IMR-90 (cell line): ENCODE results near the gene PDE4B. TPM values are rescaled to one million over a fixed set of nuclear protein-coding genes. Genes with fewer than 3 reads are reported as not detected.

Experiments
- ATAC-seq: fragments of 200-7000 bp; cut with Tn5 transposase; 2 replicates; pipeline ENCODE4 v1.9.1; 2020; ENCODE audit warnings: low read depth, mild to moderate bottlenecking, moderate library complexity
- BruUV-seq: library from RNA; stranded (reverse); fragments of 400-500 nt; replicated peaks from 2 replicates; lab custom pipeline; 2021; lab: Mats Ljungman, UMichigan
- CTCF ChIA-PET: fragments of 300-600 bp; formaldehyde crosslinking; extraction: SDS; loops from one replicate; lab custom pipeline; 2021; ENCODE audit warnings: antibody characterized with exemption; lab: Yijun Ruan, JAX
- POLR2A ChIA-PET: fragments of 300-600 bp; sonication (Branson Sonifier 250); formaldehyde crosslinking; loops from one replicate; lab custom pipeline; 2022; ENCODE audit warnings: antibody characterized with exemption; ENCODE audit not compliant: unreplicated experiment; lab: Charles Lee
- DNase-seq: peaks from one replicate; pipeline ENCODE4 v3.0.0; 2013
- H2AFZ ChIP-seq: replicated peaks from 2 replicates; pipeline ENCODE3; 2013; ENCODE audit warnings: low read length, mild to moderate bottlenecking; ENCODE audit not compliant: poor library complexity
- H2AK5ac ChIP-seq: 2 replicates; pipeline ENCODE4 v1.6.1; 2013; ENCODE audit warnings: low read depth, low read length, inconsistent platforms
- H2AK9ac ChIP-seq: replicated peaks from 2 replicates; pipeline ENCODE3; 2013; ENCODE audit warnings: mild to moderate bottlenecking, low read depth, low read length, moderate library complexity; ENCODE audit not compliant: poor library complexity
- H2BK120ac ChIP-seq: 2 replicates; pipeline ENCODE4 v1.6.1; 2013; ENCODE audit warnings: low read depth, low read length, inconsistent platforms
- H2BK15ac ChIP-seq: 3 replicates; pipeline ENCODE4 v1.6.1; 2013; ENCODE audit warnings: low read depth, low read length, inconsistent platforms
- H2BK20ac ChIP-seq: 2 replicates; pipeline ENCODE4 v1.6.1; 2013; ENCODE audit warnings: low read depth, mild to moderate bottlenecking, inconsistent platforms, low read length, moderate library complexity
- H2BK5ac ChIP-seq: 2 replicates; pipeline ENCODE4 v1.6.1; 2013; ENCODE audit warnings: mild to moderate bottlenecking, low read depth, low read length, inconsistent platforms; ENCODE audit not compliant: poor library complexity, severe bottlenecking
- H3K14ac ChIP-seq: replicated peaks from 2 replicates; pipeline ENCODE4 v1.6.1; 2013; ENCODE audit warnings: low read depth, low read length, inconsistent platforms
- H3K18ac ChIP-seq: 2 replicates; pipeline ENCODE4 v1.6.1; 2013; ENCODE audit warnings: low read depth, low read length, control low read depth
- H3K23ac ChIP-seq: 2 replicates; pipeline ENCODE4 v1.6.1; 2013; ENCODE audit warnings: low read depth, low read length, inconsistent platforms
- H3K27ac ChIP-seq: 2 replicates; pipeline ENCODE4 v1.5.1; 2013; ENCODE audit warnings: mild to moderate bottlenecking, control low read depth, low read length; ENCODE audit not compliant: insufficient read depth
- H3K27me3 ChIP-seq: 2 replicates; pipeline ENCODE4 v1.6.1; 2013; ENCODE audit warnings: low read length; ENCODE audit not compliant: control insufficient read depth, insufficient read depth
- H3K36me3 ChIP-seq: 2 replicates; pipeline ENCODE4 v1.6.1; 2013; ENCODE audit warnings: low read length, mixed read lengths; ENCODE audit not compliant: control insufficient read depth, insufficient read depth
- H3K4ac ChIP-seq: 2 replicates; pipeline ENCODE4 v1.6.1; 2013; ENCODE audit warnings: low read depth, low read length, inconsistent platforms
- H3K4me1 ChIP-seq: 2 replicates; pipeline ENCODE4 v1.6.1; 2013; ENCODE audit warnings: low read length, mixed read lengths; ENCODE audit not compliant: control insufficient read depth, insufficient read depth
- H3K4me2 ChIP-seq: 2 replicates; pipeline ENCODE4 v1.6.1; 2013; ENCODE audit warnings: low read depth, mild to moderate bottlenecking, control low read depth, low read length, moderate library complexity
- H3K4me3 ChIP-seq: 2 replicates; pipeline ENCODE4 v1.5.1; 2013; ENCODE audit warnings: low read depth, mild to moderate bottlenecking, control low read depth, low read length, moderate library complexity; ENCODE audit not compliant: insufficient read depth
- H3K56ac ChIP-seq: 2 replicates; pipeline ENCODE4 v1.6.1; 2013; ENCODE audit warnings: low read length, inconsistent platforms; ENCODE audit not compliant: insufficient read depth; ENCODE audit errors: extremely low read depth
- H3K79me1 ChIP-seq, 2 experiments: 2 replicates each; pipeline ENCODE4 v1.6.1; 2013; ENCODE audit warnings: low read length in 2 of 2, inconsistent platforms in 1 of 2, low read depth in 1 of 2
- H3K9ac ChIP-seq: 2 replicates; pipeline ENCODE4 v1.6.1; 2013; ENCODE audit warnings: low read depth, low read length, control low read depth
- H3K9me1 ChIP-seq: 2 replicates; pipeline ENCODE4 v1.6.1; 2013; ENCODE audit warnings: low read length, inconsistent platforms; ENCODE audit not compliant: insufficient read depth
- H3K9me3 ChIP-seq: 2 replicates; pipeline ENCODE4 v1.6.1; 2013; ENCODE audit warnings: low read length; ENCODE audit not compliant: control insufficient read depth, insufficient read depth
- H4K20me1 ChIP-seq: 2 replicates; pipeline ENCODE4 v1.6.1; 2013; ENCODE audit warnings: low read length, inconsistent platforms; ENCODE audit not compliant: insufficient read depth
- H4K5ac ChIP-seq: 2 replicates; pipeline ENCODE4 v1.6.1; 2013; ENCODE audit warnings: mild to moderate bottlenecking, low read depth, low read length, control low read depth
- H4K8ac ChIP-seq, 2 experiments: 2 replicates each; pipeline ENCODE4 v1.6.1; 2013; ENCODE audit warnings: low read depth in 2 of 2, low read length in 2 of 2, control low read depth in 1 of 2, inconsistent platforms in 1 of 2
- H4K91ac ChIP-seq: 2 replicates; pipeline ENCODE4 v1.6.1; 2013; ENCODE audit warnings: low read depth, low read length, inconsistent platforms; ENCODE audit not compliant: insufficient read depth
- ELK1 ChIP-seq: fragments of 150-350 bp; IDR thresholded peaks from 2 replicates; pipeline ENCODE4 v1.6.1; 2016; ENCODE audit warnings: low read depth, mild to moderate bottlenecking, low read length, moderate library complexity, borderline replicate concordance
- FOS ChIP-seq: fragments of 150-350 bp; IDR thresholded peaks from 2 replicates; pipeline ENCODE4 v1.6.1; 2016; ENCODE audit warnings: low read depth, low read length
- NFE2L2 ChIP-seq: fragments of 150-350 bp; IDR thresholded peaks from 2 replicates; pipeline ENCODE4 v1.6.1; 2016; ENCODE audit warnings: low read depth, mild to moderate bottlenecking, low read length
- POLR2A ChIP-seq: IDR thresholded peaks from 2 replicates; pipeline ENCODE4 v1.6.1; 2012; ENCODE audit warnings: mild to moderate bottlenecking, low read depth, low read length
- RAD21 ChIP-seq: IDR thresholded peaks from 2 replicates; pipeline ENCODE4 v1.6.1; 2012; ENCODE audit warnings: low read length, improper control_type of control experiment
- WGBS, 2 experiments: methylation state at CpG; one replicate each; pipeline versions ENCODE4 v1.1.5 to v1.1.7; 2013; ENCODE audit warnings: missing lambda C conversion rate in 2 of 2; ENCODE audit not compliant: insufficient read length in 1 of 2; ENCODE audit errors: extremely low coverage in 2 of 2; 5-methylcytosine and 5-hydroxymethylcytosine counted together
- dilution Hi-C: fragments of 300-500 bp; cut with HindIII; formaldehyde crosslinking; loops from one replicate; pipeline ENCODE4 v1.14.3; 2018; ENCODE audit warnings: low sequenced_read_pairs; ENCODE audit not compliant: unreplicated experiment
- in situ Hi-C: fragments of 300-500 bp; cut with MboI; formaldehyde crosslinking; loops from 3 replicates; pipeline ENCODE4 v1.14.3; 2019; ENCODE audit warnings: low sequenced_read_pairs, inconsistent platforms, mixed read lengths
- intact Hi-C: fragments of 100-400 bp; cut with micrococcal nuclease; formaldehyde crosslinking; loops from 2 replicates; pipeline ENCODE4 v1.10.0; 2022
- polyA plus RNA-seq, 3 experiments: library from polyadenylated mRNA; depleted of rRNA; stranded (reverse); fragments of >200 nt; gene quantifications; 2 replicates each; pipeline ENCODE4 v1.2.3, GENCODE V29; 2012; ENCODE audit warnings: low replicate concordance in 1 of 3
- total RNA-seq: library from RNA; depleted of rRNA; stranded (reverse); fragments of >200 nt; gene quantifications from 2 replicates; pipeline ENCODE4 v1.2.3, GENCODE V29; 2012

Gene PDE4B
- total and polyA plus RNA-seq, 2 of the 4 experiments (the other 2 are of a cell fraction) = 5.8 to 21.3 TPM

GRCh38 chr1:65942476-65942875 lies 149.8 kb downstream of the PDE4B start:
- intact Hi-C loops = loop anchor here (10.0 kb wide), 1 partner anchor 878 kb away; no protein-coding TSS in a partner anchor
- Histone ChIP-seq H3K27me3 (no peaks in the 10 kb centered on the region), H3K9ac (no peak overlapping the region), H2BK5ac (no peak overlapping the region), H2AK9ac (no peak overlapping the region), H4K8ac (no peak overlapping the region), H3K36me3 (no peaks in the 10 kb centered on the region), H3K9me3 (no peaks in the 10 kb centered on the region), H4K20me1 (no peaks in the 10 kb centered on the region), H3K14ac (no peak overlapping the region), H3K4ac (no peak overlapping the region), H4K91ac (no peak overlapping the region), H3K4me2 (no peak overlapping the region), H3K18ac (no peak overlapping the region), H2AFZ (no peak overlapping the region), H3K23ac (no peak overlapping the region), H3K79me1 (no peaks in the 10 kb centered on the region), H3K56ac (no peak overlapping the region), H3K4me3 (no peak overlapping the region), H3K27ac (no peak overlapping the region), H3K9me1 (peaks cover 3% of the 10 kb centered on the region; the same call in 1 of the 2 replicates), H2BK120ac (no peak overlapping the region), H2BK20ac (no peak overlapping the region), H2BK15ac (no peak overlapping the region), H2AK5ac (no peak overlapping the region), H4K5ac (no peak overlapping the region), H3K4me1 (no peaks in the 10 kb centered on the region)
- no peak for ATAC-seq
- in situ Hi-C loops = loop anchor here (10.0 kb wide), 2 partner anchors 228 to 518 kb away; partner anchors contain the start of genes LEPR and LEPROT
- dilution Hi-C loops = no loop called here
- no peak for DNase-seq
- POLR2A ChIA-PET = interaction anchor here (1.2 kb wide), 1 partner anchor 9 kb away, joined by 4 read pairs; no protein-coding TSS in a partner anchor
- TF ChIP-seq ELK1 (no peak), NFE2L2 (no peak), FOS (no peak), POLR2A (no peak), RAD21 (no peak)
- WGBS, 2 experiments = no CpG with 5 or more reads among the region's 1 CpG
- no TSS peak for BruUV-seq
- CTCF ChIA-PET = interaction anchor here (1.8 kb wide), 1 partner anchor 300 kb away, joined by 6 read pairs; no protein-coding TSS in a partner anchor
